HG03139 (cell line): Measurements from ENCODE around the gene USP40.
"Not testable (repeated sequence)": the region's sequence is repeated elsewhere in the genome, so short reads cannot be mapped to it uniquely, and the experiment has no call there.

Source experiments
- ATAC-seq: cut with Tn5 transposase; IDR thresholded peaks from one replicate; pipeline ENCODE4 v1.9.1; 2021; ENCODE audit not compliant: unreplicated experiment

The USP40 gene

GRCh38 chr2:233566141-233566956 lies at the start of gene USP40:
Gene USP40, minus strand, starts transcription at chr2:233566782. Its CDS starts 1,228 bp downstream, at chr2:233565554.
- ATAC-seq, result peak; percentile 77

- no peak for ATAC-seq
Observed at GRCh38 chr2:233611284-233611683, 44.7 kb upstream of the USP40 start.

GRCh38 chr2:233605680-233606079 lies 39.1 kb upstream of the USP40 start:
- ATAC-seq, result no peak

- ATAC-seq, result no peak
Observed at GRCh38 chr2:233604826-233605225, 38.2 kb upstream of the USP40 start.

GRCh38 chr2:233603520-233603919 lies 36.9 kb upstream of the USP40 start:
- ATAC-seq, result no peak

GRCh38 chr2:233602076-233602475 lies 35.5 kb upstream of the USP40 start:
- ATAC-seq, result no peak

- ATAC-seq, result no peak
Observed at GRCh38 chr2:233600386-233600785, 33.8 kb upstream of the USP40 start.

- no peak for ATAC-seq
Observed at GRCh38 chr2:233598952-233599351, 32.4 kb upstream of the USP40 start.

- no peak for ATAC-seq
Observed at GRCh38 chr2:233597522-233597921, 30.9 kb upstream of the USP40 start.

- ATAC-seq, result no peak
Observed at GRCh38 chr2:233593201-233593600, 26.6 kb upstream of the USP40 start.

- not testable (repeated sequence) for ATAC-seq
Observed at GRCh38 chr2:233592706-233593105, 26.1 kb upstream of the USP40 start.

GRCh38 chr2:233588400-233588799 lies 21.8 kb upstream of the USP40 start:
- ATAC-seq, result no peak

- ATAC-seq, result no peak
Observed at GRCh38 chr2:233584210-233584609, 17.6 kb upstream of the USP40 start.

- not testable (repeated sequence) for ATAC-seq
Observed at GRCh38 chr2:233583217-233583965, 16.8 kb upstream of the USP40 start.

GRCh38 chr2:233577341-233577740 lies 10.8 kb upstream of the USP40 start:
- not testable (repeated sequence) for ATAC-seq

- ATAC-seq, result no peak
Observed at GRCh38 chr2:233572468-233572867, 5.9 kb upstream of the USP40 start.

GRCh38 chr2:233571462-233571861 lies 4.9 kb upstream of the USP40 start:
- no peak for ATAC-seq

- ATAC-seq, result no peak
Observed at GRCh38 chr2:233571001-233571400, 4.4 kb upstream of the USP40 start.

- no peak for ATAC-seq
Observed at GRCh38 chr2:233565685-233566140, 869 bp downstream of the USP40 start.

GRCh38 chr2:233563663-233564430 lies 2.7 kb downstream of the USP40 start:
- ATAC-seq, result no peak
